GM23338 (cell line): ENCODE data around the gene GJC2. TPM values are rescaled to one million over a fixed set of nuclear protein-coding genes. Genes with fewer than 3 reads are reported as not detected.

Experiments used
- ATAC-seq: fragments of 200-7000 bp; cut with Tn5 transposase; 3 replicates; pipeline ENCODE4 v1.9.1; 2020
- DNase-seq: peaks from one replicate; pipeline ENCODE4 v3.0.0-alpha.2; 2015; ENCODE audit warnings: low spot score
- H2AFZ ChIP-seq: fragments of 200-600 bp; sonication (generic); 2 replicates; pipeline ENCODE4 v1.8.0; 2016; ENCODE audit warnings: antibody characterized with exemption, mild to moderate bottlenecking, moderate library complexity
- H3F3A ChIP-seq: fragments of 200-600 bp; sonication (generic); replicated peaks from 2 replicates; pipeline ENCODE4 v1.8.0; 2017; ENCODE audit warnings: antibody characterized with exemption, mixed run types, low read depth
- H3K27ac ChIP-seq: fragments of 200-600 bp; sonication (generic); 2 replicates; pipeline ENCODE4 v1.6.1; 2016; ENCODE audit warnings: low read depth
- H3K27me3 ChIP-seq: fragments of 200-600 bp; sonication (generic); 2 replicates; pipeline ENCODE4 v1.8.0; 2016; ENCODE audit warnings: mild to moderate bottlenecking, mixed run types, moderate library complexity; ENCODE audit not compliant: insufficient read depth
- H3K36me3 ChIP-seq: fragments of 200-600 bp; sonication (generic); 2 replicates; pipeline ENCODE4 v1.8.0; 2016; ENCODE audit warnings: mild to moderate bottlenecking; ENCODE audit not compliant: insufficient read depth
- H3K4me1 ChIP-seq: fragments of 200-600 bp; sonication (generic); 2 replicates; pipeline ENCODE4 v1.8.0; 2016; ENCODE audit warnings: mild to moderate bottlenecking, moderate library complexity; ENCODE audit not compliant: insufficient read depth
- H3K4me2 ChIP-seq: fragments of 200-600 bp; sonication (generic); 2 replicates; pipeline ENCODE4 v1.7.1; 2017; ENCODE audit warnings: mixed run types
- H3K4me3 ChIP-seq: fragments of 200-600 bp; sonication (generic); 2 replicates; pipeline ENCODE4 v1.6.1; 2016; ENCODE audit warnings: mixed run types
- H3K79me2 ChIP-seq: fragments of 200-600 bp; sonication (generic); replicated peaks from 2 replicates; pipeline ENCODE4 v1.8.0; 2017; ENCODE audit warnings: mild to moderate bottlenecking; ENCODE audit not compliant: insufficient read depth
- H3K9me2 ChIP-seq: fragments of 200-600 bp; sonication (generic); 2 replicates; pipeline ENCODE4 v1.8.0; 2017; ENCODE audit not compliant: insufficient read depth
- H4K20me1 ChIP-seq: fragments of 200-600 bp; sonication (generic); replicated peaks from 2 replicates; pipeline ENCODE4 v1.8.0; 2017; ENCODE audit warnings: mild to moderate bottlenecking; ENCODE audit not compliant: insufficient read depth
- H3K27ac Mint-ChIP-seq: 2 replicates; pipeline ENCODE4 v1.8.0; 2020; ENCODE audit warnings: inconsistent platforms, mild to moderate bottlenecking, moderate library complexity, mixed read lengths
- H3K27me3 Mint-ChIP-seq: 3 replicates; pipeline ENCODE4 v1.8.0; 2022; ENCODE audit warnings: low read depth, mild to moderate bottlenecking, moderate library complexity, mixed read lengths, inconsistent platforms; ENCODE audit not compliant: insufficient read depth, poor library complexity
- H3K36me3 Mint-ChIP-seq: 3 replicates; pipeline ENCODE4 v1.8.0; 2021; ENCODE audit warnings: low read depth, mild to moderate bottlenecking, inconsistent platforms, moderate library complexity, mixed read lengths
- H3K4me1 Mint-ChIP-seq: 3 replicates; pipeline ENCODE4 v1.8.0; 2020; ENCODE audit warnings: mild to moderate bottlenecking, inconsistent platforms, mixed read lengths
- H3K4me3 Mint-ChIP-seq: 3 replicates; pipeline ENCODE4 v1.8.0; 2021; ENCODE audit warnings: moderate library complexity, mild to moderate bottlenecking, inconsistent platforms, mixed read lengths
- H3K9me3 Mint-ChIP-seq: 3 replicates; pipeline ENCODE4 v1.8.0; 2020; ENCODE audit warnings: moderate library complexity, mild to moderate bottlenecking, inconsistent platforms, mixed read lengths
- CREB1 ChIP-seq: fragments of 250-450 bp; sonication (Bioruptor Pico); IDR thresholded peaks from 2 replicates; pipeline ENCODE4 v1.5.0; 2020; ENCODE audit warnings: low read depth, mild to moderate bottlenecking, moderate library complexity
- ETS1 ChIP-seq: IDR thresholded peaks from 2 replicates; pipeline ENCODE4 v1.6.1; 2016; ENCODE audit warnings: antibody characterized with exemption
- EZH2 ChIP-seq: fragments of 200-600 bp; sonication (generic); IDR thresholded peaks from one replicate; pipeline ENCODE4 v1.8.0; 2017; ENCODE audit warnings: antibody characterized with exemption, mild to moderate bottlenecking, low read depth; ENCODE audit not compliant: unreplicated experiment
- EZH2phosphoT487 ChIP-seq: fragments of 200-600 bp; sonication (generic); IDR thresholded peaks from one replicate; pipeline ENCODE4 v1.8.1; 2018; ENCODE audit warnings: antibody characterized with exemption; ENCODE audit not compliant: unreplicated experiment
- JUNB ChIP-seq: IDR thresholded peaks from one replicate; pipeline ENCODE4 v1.6.1; 2016; ENCODE audit warnings: antibody characterized with exemption; ENCODE audit not compliant: unreplicated experiment
- NANOG ChIP-seq: IDR thresholded peaks from 2 replicates; pipeline ENCODE4 v1.6.1; 2016; ENCODE audit warnings: antibody characterized with exemption, borderline replicate concordance
- POLR2AphosphoS5 ChIP-seq: IDR thresholded peaks from 2 replicates; pipeline ENCODE4 v1.6.1; 2016; ENCODE audit warnings: antibody characterized with exemption, low read depth
- STAT1 ChIP-seq: IDR thresholded peaks from one replicate; pipeline ENCODE4 v1.6.1; 2016; ENCODE audit warnings: antibody characterized with exemption; ENCODE audit not compliant: unreplicated experiment
- ZNF114 ChIP-seq: fragments of 250-450 bp; sonication (Bioruptor Pico); IDR thresholded peaks from 2 replicates; pipeline ENCODE4 v1.5.0; 2020; ENCODE audit warnings: mild to moderate bottlenecking, moderate library complexity
- ZNF331 ChIP-seq: fragments of 250-450 bp; sonication (Bioruptor Pico); IDR thresholded peaks from 2 replicates; pipeline ENCODE4 v1.5.0; 2020; ENCODE audit warnings: low read depth, mild to moderate bottlenecking, moderate library complexity
- ZNF462 ChIP-seq: fragments of 250-450 bp; sonication (Bioruptor Pico); IDR thresholded peaks from 2 replicates; pipeline ENCODE4 v1.5.0; 2020; ENCODE audit warnings: mild to moderate bottlenecking, moderate library complexity
- polyA plus RNA-seq: library from polyadenylated mRNA; unstranded; fragments of >200 nt; fragmentation: Nextera tagmentation; extraction: Ambion mirVana; gene quantifications from 2 replicates; pipeline ENCODE4 v1.2.1, GENCODE V29; 2016
- total RNA-seq: library from RNA; depleted of rRNA; stranded (reverse); fragments of >200 nt; shearing (Covaris generic); gene quantifications from 2 replicates; pipeline ENCODE4 v1.2.3, GENCODE V29; 2014
- TF ChIP-seq, protein P1 (sequence below), 2 experiments: fragments of 200-600 bp in 1 of 2; sonication (generic) in 1 of 2; conservative IDR thresholded peaks; 2 replicates each; pipeline versions ENCODE4 v1.5.1 to v1.6.1; 2016 to 2017; ENCODE audit warnings: antibody characterized with exemption in 2 of 2, low read depth in 2 of 2, mild to moderate bottlenecking in 2 of 2, moderate library complexity in 1 of 2
- TF ChIP-seq, protein P2 (sequence below): IDR thresholded peaks from one replicate; pipeline ENCODE4 v1.6.1; 2018; ENCODE audit warnings: antibody characterized with exemption; ENCODE audit not compliant: unreplicated experiment

The GJC2 gene
- total and polyA plus RNA-seq, 2 experiments from 2014 or later, result 0.15 to 1.2 TPM

GRCh38 chr1:228109073-228109961 is 40.4 kb upstream of the GJC2 start, which contains the start of gene MRPL55:
TSS of gene MRPL55 (minus strand) at chr1:228109299. CDS start at chr1:228108260, 1,039 bp downstream.
- Histone ChIP-seq H4K20me1 (no peaks in the 10 kb centered on the region; the same call in 1 of the 2 replicates), H3F3A (0 out of 2 replicates have a peak, but pooled peaks cover 2% of the 10 kb centered on the region), H3K9me2 (no peaks in the 10 kb centered on the region), H3K27ac (no peak within 1 kb of the TSS), H3K4me3 (peak within 1 kb of the TSS; percentile 97), H3K27me3 (peaks cover 10% of the 10 kb centered on the region; the same call in 1 of the 2 replicates), H3K79me2 (peaks cover 8% of the 10 kb centered on the region), H3K4me2 (peak within 1 kb of the TSS; percentile 94), H3K36me3 (no peaks in the 10 kb centered on the region), H2AFZ (peak within 1 kb of the TSS; percentile 95), H3K4me1 (peaks cover 4% of the 10 kb centered on the region; the same call in 1 of the 2 replicates)
- peaks cover 15% of the 10 kb centered on the region for H3K4me1 Mint-ChIP-seq
- DNase-seq, result peak; percentile 97
- H3K4me3 Mint-ChIP-seq, result peak within 1 kb of the TSS; percentile 93
- H3K36me3 Mint-ChIP-seq, result peaks cover 8% of the 10 kb centered on the region; the same call in 2 of the 3 replicates
- ATAC-seq, result peak; percentile 89
- H3K27me3 Mint-ChIP-seq, result peaks cover 18% of the 10 kb centered on the region
- no peak for TF ChIP-seq STAT1
- TF ChIP-seq, protein P1, sequence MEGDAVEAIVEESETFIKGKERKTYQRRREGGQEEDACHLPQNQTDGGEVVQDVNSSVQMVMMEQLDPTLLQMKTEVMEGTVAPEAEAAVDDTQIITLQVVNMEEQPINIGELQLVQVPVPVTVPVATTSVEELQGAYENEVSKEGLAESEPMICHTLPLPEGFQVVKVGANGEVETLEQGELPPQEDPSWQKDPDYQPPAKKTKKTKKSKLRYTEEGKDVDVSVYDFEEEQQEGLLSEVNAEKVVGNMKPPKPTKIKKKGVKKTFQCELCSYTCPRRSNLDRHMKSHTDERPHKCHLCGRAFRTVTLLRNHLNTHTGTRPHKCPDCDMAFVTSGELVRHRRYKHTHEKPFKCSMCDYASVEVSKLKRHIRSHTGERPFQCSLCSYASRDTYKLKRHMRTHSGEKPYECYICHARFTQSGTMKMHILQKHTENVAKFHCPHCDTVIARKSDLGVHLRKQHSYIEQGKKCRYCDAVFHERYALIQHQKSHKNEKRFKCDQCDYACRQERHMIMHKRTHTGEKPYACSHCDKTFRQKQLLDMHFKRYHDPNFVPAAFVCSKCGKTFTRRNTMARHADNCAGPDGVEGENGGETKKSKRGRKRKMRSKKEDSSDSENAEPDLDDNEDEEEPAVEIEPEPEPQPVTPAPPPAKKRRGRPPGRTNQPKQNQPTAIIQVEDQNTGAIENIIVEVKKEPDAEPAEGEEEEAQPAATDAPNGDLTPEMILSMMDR (conservative IDR thresholded peaks at IDR 0.05; ENCODE audit: low read depth in 2 of 2), result 0 out of 4 replicates have a peak, but pooled peaks of 1 of the 2 experiments have one; percentile 5
- peak; percentile 100 for TF ChIP-seq CREB1 (CRISPR knock-in tag)
- TF ChIP-seq POLR2AphosphoS5, result peak; percentile 99
- TF ChIP-seq ZNF114, result no peak
- TF ChIP-seq, protein P2, sequence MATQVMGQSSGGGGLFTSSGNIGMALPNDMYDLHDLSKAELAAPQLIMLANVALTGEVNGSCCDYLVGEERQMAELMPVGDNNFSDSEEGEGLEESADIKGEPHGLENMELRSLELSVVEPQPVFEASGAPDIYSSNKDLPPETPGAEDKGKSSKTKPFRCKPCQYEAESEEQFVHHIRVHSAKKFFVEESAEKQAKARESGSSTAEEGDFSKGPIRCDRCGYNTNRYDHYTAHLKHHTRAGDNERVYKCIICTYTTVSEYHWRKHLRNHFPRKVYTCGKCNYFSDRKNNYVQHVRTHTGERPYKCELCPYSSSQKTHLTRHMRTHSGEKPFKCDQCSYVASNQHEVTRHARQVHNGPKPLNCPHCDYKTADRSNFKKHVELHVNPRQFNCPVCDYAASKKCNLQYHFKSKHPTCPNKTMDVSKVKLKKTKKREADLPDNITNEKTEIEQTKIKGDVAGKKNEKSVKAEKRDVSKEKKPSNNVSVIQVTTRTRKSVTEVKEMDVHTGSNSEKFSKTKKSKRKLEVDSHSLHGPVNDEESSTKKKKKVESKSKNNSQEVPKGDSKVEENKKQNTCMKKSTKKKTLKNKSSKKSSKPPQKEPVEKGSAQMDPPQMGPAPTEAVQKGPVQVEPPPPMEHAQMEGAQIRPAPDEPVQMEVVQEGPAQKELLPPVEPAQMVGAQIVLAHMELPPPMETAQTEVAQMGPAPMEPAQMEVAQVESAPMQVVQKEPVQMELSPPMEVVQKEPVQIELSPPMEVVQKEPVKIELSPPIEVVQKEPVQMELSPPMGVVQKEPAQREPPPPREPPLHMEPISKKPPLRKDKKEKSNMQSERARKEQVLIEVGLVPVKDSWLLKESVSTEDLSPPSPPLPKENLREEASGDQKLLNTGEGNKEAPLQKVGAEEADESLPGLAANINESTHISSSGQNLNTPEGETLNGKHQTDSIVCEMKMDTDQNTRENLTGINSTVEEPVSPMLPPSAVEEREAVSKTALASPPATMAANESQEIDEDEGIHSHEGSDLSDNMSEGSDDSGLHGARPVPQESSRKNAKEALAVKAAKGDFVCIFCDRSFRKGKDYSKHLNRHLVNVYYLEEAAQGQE, result no peak
- TF ChIP-seq ETS1, result peak; percentile 68; the same call in 1 of the 2 replicates
- no peak for TF ChIP-seq NANOG
- no peak for TF ChIP-seq ZNF462 (CRISPR knock-in tag)
- no peak for TF ChIP-seq EZH2
- no peak for TF ChIP-seq EZH2phosphoT487
- TF ChIP-seq ZNF331 (CRISPR knock-in tag), result no peak
- TF ChIP-seq JUNB, result no peak
- H3K9me3 Mint-ChIP-seq, result no peaks in the 10 kb centered on the region; the same call in 2 of the 3 replicates
- peak within 1 kb of the TSS; percentile 93 for H3K27ac Mint-ChIP-seq
